ENCODE data around the gene PITX3. TPM values are rescaled to one million over a fixed set of nuclear protein-coding genes. Genes with fewer than 3 reads are reported as not detected.

Gene PITX3
- total and polyA plus RNA-seq, 2 donors (not counting 3 experiments of a cell fraction or from before 2014, with no cell fraction given), result not detected

DNA sequence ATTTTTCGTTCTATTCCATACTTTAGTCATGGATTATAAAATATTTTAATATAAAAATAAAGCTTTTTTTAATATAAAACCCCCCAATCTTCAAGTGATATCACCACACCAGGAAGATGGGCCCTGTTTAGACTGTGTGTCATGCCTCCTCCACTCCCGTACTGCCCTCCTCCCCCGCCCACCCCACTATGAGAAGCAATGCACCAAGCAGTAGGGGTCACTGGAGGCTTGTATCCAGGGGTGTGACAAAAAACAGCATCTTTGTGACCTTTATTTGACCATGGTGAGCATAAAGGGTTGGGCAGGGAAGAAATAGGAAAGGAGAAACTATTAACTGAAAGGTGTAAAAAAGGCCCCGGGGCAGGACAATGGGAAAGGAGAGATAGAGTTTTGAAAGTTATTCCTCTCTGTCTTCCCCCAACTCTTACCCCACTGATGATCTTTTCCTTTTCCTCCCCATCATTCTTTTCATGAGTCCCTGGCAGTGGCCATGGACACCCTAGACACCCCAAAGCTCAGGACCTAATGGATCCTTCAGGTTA lies 3.5 kb downstream of the PITX3 start:
- POLR2A ChIA-PET, result no interaction called here

More for the DNA sequence above, 3.5 kb downstream of the PITX3 start:
- H2AFZ ChIP-seq (ENCODE audit: low read depth, low read length), result no peak overlapping the region
- no peak overlapping the region for H3K4me2 ChIP-seq (ENCODE audit: insufficient read depth, low read length)
- dilution Hi-C loops (cut with MboI; ENCODE audit: extremely low pct_ligation_motif_present, low sequenced_read_pairs) (loop anchor here (25.0 kb wide), 1 partner anchor 125 kb away; no protein-coding TSS in a partner anchor), intact Hi-C loops (cut with micrococcal nuclease) (no loop called here)
- peaks cover 51 to 59% of the 10 kb centered on the region in 2 experiments for H3K27me3 ChIP-seq (ENCODE audit: control insufficient read depth in 2 of 2, insufficient read depth in 2 of 2, low read length in 2 of 2)
- no peaks in the 10 kb centered on the region for H4K20me1 ChIP-seq (replicated peaks; ENCODE audit: control insufficient read depth, extremely low read depth, insufficient read depth, low read length)
- no peak for TF ChIP-seq MYC (IDR thresholded peaks at IDR 0.05; ENCODE audit: low read depth, low read length)
- peak; percentile 41 for TF ChIP-seq EZH2 (IDR thresholded peaks at IDR 0.05; ENCODE audit: borderline replicate concordance, low read depth, low read length, severe bottlenecking)
- no peak for TF ChIP-seq GATA2 (IDR thresholded peaks at IDR 0.05; ENCODE audit: insufficient read depth, insufficient read length, low read depth, low read length)
- TF ChIP-seq, protein P1, sequence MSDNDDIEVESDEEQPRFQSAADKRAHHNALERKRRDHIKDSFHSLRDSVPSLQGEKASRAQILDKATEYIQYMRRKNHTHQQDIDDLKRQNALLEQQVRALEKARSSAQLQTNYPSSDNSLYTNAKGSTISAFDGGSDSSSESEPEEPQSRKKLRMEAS (IDR thresholded peaks at IDR 0.05; ENCODE audit: insufficient read depth, insufficient read length), result no peak
- TF ChIP-seq CTCF (IDR thresholded peaks at IDR 0.05; ENCODE audit: extremely low read depth in 1 of 2, insufficient read depth in 1 of 2, low read depth in 1 of 2, low read length in 2 of 2), result no peak
- TF ChIP-seq POLR2A (IDR thresholded peaks at IDR 0.05; ENCODE audit: low read depth, low read length), result no peak
- TF ChIP-seq FOS (IDR thresholded peaks at IDR 0.05; ENCODE audit: borderline replicate concordance, insufficient read depth, low read length), result no peak
- no peaks in the 10 kb centered on the region for H3K9me1 ChIP-seq (replicated peaks; ENCODE audit: control insufficient read depth, extremely low read depth, insufficient read depth, low read length)
- no peak overlapping the region for H3K27ac ChIP-seq (ENCODE audit: insufficient read depth, low read depth, low read length)
- no peaks in the 10 kb centered on the region for H3K79me2 ChIP-seq (ENCODE audit: control insufficient read depth, insufficient read depth, low read length)
- no peak overlapping the region for H3K9ac ChIP-seq (replicated peaks; ENCODE audit: extremely low read depth, insufficient read depth, low read length)
- H3K9me3 ChIP-seq (replicated peaks; ENCODE audit: control insufficient read depth, insufficient read depth, low read length), result no peaks in the 10 kb centered on the region
- no peak for DNase-seq (ENCODE audit: low read depth, low spot score)
- CTCF ChIA-PET, result interaction anchor here (1.0 to 17.3 kb wide), 4 partner anchors 8 to 197 kb away, joined by 3 to 1402 read pairs (median 3); no protein-coding TSS in a partner anchor
- peaks cover 13% of the 10 kb centered on the region for H3K4me1 ChIP-seq (ENCODE audit: control insufficient read depth, extremely low read depth, insufficient read depth, low read length)
- H3K36me3 ChIP-seq (ENCODE audit: control insufficient read depth in 2 of 2, extremely low read depth in 1 of 2, insufficient read depth in 2 of 2, low read length in 2 of 2), result no peaks in the 10 kb centered on the region
- no peak overlapping the region for H3K4me3 ChIP-seq (replicated peaks in 1 of 3; ENCODE audit: insufficient read depth in 1 of 3, low read depth in 1 of 3, low read length in 3 of 3)
- BruUV-seq (replicated peaks), result no TSS peak
- no peak for FAIRE-seq
